ENCODE measurements around the gene OBSL1.
A peak's percentile ranks its signal among the peaks of the same experiment; 100 is the strongest.

Gene OBSL1

DNA sequence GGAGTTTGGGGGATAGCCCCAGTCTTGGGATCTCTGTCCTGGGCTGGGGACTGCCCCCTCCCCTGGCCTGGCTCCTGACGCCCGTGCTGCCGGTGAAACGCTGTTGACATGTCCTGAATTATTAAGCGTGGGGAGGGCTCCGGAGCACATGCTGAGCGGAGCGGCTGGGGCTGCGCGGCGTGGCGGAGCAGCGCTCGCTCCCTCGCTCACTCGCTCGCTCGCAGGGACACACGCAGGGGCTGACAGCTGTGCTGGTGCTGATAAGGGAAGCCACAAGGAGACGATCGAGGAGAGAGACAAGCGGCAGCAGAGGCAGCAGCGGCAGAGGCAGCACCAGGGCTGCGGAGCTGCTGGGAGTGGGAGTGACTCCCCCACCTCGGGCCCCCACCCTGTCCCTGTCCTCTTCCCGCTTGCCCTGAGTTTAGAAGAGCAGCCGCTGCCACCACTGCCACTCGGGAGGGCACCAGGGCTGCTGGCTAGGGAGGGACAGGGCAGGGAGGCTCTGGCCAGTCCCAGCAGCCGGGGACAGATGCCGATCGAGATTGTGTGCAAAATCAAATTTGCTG is 57.1 kb downstream of the OBSL1 start, which contains the start of gene ASIC4:
TSS of gene ASIC4 (plus strand) at position 287 of the 566 bp plus-strand sequence. CDS start at position 530, 243 bp downstream.
- peaks cover 2% of the 10 kb centered on the region for H3K4me1 ChIP-seq (ENCODE audit: control insufficient read depth, insufficient read depth, low read length)
- H3K36me3 ChIP-seq (ENCODE audit: control insufficient read depth, insufficient read depth, low read length), result no peaks in the 10 kb centered on the region
- no peak within 1 kb of the TSS for H3K4me3 ChIP-seq (ENCODE audit: low read length)
- H3K27ac ChIP-seq (ENCODE audit: low read depth, low read length), result no peak within 1 kb of the TSS
- no peak within 1 kb of the TSS for H3K9ac ChIP-seq (ENCODE audit: low read length)
- peaks cover 13% of the 10 kb centered on the region for H3K27me3 ChIP-seq (ENCODE audit: control insufficient read depth, insufficient read depth, low read length)

DNA sequence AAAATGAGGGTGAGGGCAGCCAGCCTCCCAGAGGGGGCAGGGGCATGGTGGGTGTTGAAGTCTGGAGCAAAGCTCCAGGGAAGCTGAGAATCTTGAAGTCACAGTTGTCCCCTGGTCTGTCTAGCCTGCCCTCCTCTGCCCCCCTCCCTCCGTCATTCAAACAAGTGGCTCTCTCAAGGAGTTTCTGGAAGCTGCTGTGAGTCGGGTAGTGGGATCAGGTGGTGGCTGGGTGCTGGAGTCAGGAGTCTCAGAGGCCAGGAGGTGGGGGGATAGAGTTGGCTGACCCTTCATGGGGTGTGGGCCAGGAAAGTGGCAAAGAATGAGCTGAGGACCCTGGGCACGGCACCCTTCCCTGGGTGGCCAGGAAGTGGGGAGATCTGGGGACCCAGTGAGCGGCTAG is 57.6 kb downstream of the OBSL1 start:
- Histone ChIP-seq H3K4me3 (ENCODE audit: low read length) (no peak overlapping the region), H3K4me1 (ENCODE audit: control insufficient read depth, insufficient read depth, low read length) (peaks cover 2% of the 10 kb centered on the region), H3K27me3 (ENCODE audit: control insufficient read depth, insufficient read depth, low read length) (peaks cover 13% of the 10 kb centered on the region), H3K9ac (ENCODE audit: low read length) (no peak overlapping the region), H3K36me3 (ENCODE audit: control insufficient read depth, insufficient read depth, low read length) (no peaks in the 10 kb centered on the region), H3K27ac (ENCODE audit: low read depth, low read length) (no peak overlapping the region)

DNA sequence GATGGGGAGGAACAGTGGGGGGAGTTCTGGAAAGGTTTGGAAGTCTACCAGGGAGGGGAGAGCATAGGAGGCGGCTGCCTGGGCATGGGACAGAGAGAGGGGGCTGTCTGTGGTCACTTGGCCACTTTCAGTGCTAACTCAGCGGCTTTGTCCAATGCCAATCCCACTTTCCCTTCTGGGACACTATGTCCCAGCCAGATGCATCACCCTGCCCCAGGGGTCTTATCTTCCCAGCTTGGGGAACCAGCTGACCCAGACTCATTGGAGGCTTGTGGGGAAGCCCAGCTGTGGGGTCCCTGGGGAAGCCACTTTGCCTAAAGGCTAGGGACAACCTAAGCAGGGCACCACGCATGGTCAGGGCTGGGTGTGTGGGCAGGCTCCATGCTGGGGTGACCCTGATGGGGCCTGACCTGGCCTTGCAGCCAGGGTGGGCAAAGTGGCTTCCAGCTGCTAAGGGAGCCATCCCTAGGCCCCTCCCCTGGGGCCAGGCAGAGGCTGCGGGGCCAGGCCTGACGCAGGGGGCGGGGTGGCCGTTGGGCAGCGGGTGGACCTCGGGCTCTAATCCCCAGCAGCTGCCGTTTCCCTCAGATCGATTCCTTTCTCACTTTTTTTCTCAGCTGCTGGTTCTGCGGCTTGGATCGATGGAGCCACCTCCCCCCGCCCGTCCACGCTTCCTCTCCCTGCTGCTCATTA is 58.7 kb downstream of the OBSL1 start:
- Histone ChIP-seq H3K4me1 (ENCODE audit: control insufficient read depth, insufficient read depth, low read length) (peaks cover 2% of the 10 kb centered on the region), H3K36me3 (ENCODE audit: control insufficient read depth, insufficient read depth, low read length) (no peaks in the 10 kb centered on the region), H3K27me3 (ENCODE audit: control insufficient read depth, insufficient read depth, low read length) (peaks cover 13% of the 10 kb centered on the region), H3K4me3 (ENCODE audit: low read length) (no peak overlapping the region), H3K27ac (ENCODE audit: low read depth, low read length) (no peak overlapping the region), H3K9ac (ENCODE audit: low read length) (no peak overlapping the region)

DNA sequence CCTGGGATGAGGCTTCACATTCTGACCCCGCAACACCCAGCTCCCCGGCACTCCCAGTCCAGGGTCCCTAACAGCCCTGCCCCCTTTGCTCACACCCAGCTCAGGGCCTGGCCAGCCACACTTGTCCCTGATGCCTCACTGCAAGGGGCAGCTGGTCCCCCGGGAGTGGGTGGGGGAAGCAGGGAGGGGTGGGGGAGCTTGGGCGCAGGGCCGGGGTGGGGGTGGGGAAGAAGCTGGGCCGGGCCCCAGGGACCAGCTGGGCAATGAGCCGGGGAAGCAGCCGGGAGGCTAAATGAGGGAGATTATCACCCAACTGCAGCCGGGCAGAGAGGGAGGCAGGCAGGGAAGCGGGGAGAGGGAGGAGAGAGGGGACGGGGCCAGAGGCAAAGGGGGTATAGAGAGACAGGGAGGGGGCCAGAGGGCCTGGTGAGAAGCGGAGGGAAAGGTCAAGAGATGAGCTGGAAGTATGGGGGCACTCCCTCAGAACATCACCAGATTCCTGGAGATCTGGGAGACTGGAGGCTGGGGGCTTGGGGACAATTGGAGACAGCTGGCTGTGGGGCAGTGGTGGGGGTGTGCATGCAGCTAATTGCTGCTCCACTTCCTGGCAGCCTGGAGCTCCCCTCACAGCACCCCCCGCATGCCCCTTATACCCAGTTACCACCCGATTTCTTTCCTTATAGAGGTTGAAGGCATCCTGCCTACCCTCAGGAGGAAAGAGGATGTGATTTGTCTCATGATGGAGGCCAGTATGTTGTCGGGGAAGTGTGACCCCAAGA is 59.6 kb downstream of the OBSL1 start:
- H3K27me3 ChIP-seq (ENCODE audit: control insufficient read depth, insufficient read depth, low read length), result peaks cover 13% of the 10 kb centered on the region

DNA sequence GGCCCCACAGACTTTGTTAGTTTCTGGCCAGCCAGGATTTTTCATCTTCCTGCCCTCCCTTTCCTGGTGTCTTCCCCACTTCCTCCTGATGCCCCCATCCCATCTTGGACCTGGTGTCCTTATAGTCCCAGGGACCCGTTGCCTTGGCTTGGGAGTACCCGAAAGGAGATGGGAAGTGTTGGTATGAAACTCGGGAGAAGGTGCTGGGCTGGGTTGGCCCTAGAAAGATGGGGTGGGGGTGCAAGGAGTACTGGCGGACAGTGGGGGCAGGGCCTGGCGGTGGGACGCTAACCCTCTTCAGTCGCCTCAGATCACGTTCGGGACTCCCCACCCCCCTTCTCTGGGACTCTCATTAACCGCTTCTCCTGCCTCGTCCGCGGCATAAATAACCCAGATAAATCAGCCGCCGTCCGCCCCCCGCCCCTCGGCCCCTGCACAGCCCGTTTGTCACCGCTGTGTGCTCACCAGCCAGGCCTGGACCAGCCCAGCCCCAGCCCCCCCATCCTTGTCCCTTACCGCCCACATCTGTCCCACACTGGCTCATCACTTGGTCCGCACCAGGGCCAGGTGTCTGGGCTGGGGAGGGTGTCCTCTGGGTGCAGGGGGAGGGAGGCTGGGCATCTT is 60.7 kb downstream of the OBSL1 start:
- Histone ChIP-seq H3K27ac (ENCODE audit: low read depth, low read length) (no peak overlapping the region), H3K4me1 (ENCODE audit: control insufficient read depth, insufficient read depth, low read length) (peaks cover 2% of the 10 kb centered on the region), H3K27me3 (ENCODE audit: control insufficient read depth, insufficient read depth, low read length) (peaks cover 13% of the 10 kb centered on the region)

More for the DNA sequence above, 59.6 kb downstream of the OBSL1 start:
- Histone ChIP-seq H3K4me1 (ENCODE audit: control insufficient read depth, insufficient read depth, low read length) (peaks cover 2% of the 10 kb centered on the region), H3K9ac (ENCODE audit: low read length) (no peak overlapping the region), H3K27ac (ENCODE audit: low read depth, low read length) (no peak overlapping the region), H3K36me3 (ENCODE audit: control insufficient read depth, insufficient read depth, low read length) (no peaks in the 10 kb centered on the region), H3K4me3 (ENCODE audit: low read length) (no peak overlapping the region)

DNA sequence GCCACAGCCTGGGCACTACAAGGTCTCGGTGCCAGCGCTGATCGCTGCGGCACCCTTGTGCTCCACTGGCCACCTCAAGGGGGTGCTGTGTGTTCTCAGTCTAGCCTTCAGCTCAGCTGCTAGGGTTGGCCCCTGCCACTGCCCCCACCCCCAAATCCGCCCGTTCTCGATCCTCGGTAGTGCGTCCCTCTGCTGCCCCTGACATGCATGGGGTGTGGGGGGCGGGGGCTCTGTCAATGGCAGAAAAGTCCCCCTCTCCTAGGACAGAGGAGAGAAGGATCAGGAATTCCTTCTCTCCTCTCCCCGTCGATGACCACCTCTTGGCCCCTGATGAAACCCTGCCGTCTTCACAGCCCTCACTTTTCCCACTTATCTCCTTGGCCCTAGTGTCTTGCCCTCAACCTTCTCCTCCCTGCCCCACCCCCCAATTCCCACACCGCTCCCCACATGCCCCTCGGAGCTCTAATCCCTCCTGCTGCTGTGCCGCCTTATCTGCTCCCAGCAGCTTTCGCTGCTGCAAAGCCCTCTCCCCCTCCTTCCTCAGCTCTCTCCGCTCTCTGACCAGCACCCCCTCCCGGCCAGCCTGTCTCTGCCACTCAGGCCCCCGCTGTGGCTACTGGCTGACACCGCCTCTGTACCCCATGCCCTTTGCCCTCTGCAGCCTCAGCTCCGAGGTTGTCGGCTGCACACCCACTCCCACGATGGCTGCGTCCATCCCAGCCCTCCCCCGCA is 61.4 kb downstream of the OBSL1 start:
- no peak overlapping the region for H3K27ac ChIP-seq (ENCODE audit: low read depth, low read length)
- H3K4me1 ChIP-seq (ENCODE audit: control insufficient read depth, insufficient read depth, low read length), result peaks cover 2% of the 10 kb centered on the region
- peaks cover 13% of the 10 kb centered on the region for H3K27me3 ChIP-seq (ENCODE audit: control insufficient read depth, insufficient read depth, low read length)
- H3K4me3 ChIP-seq (ENCODE audit: low read length), result peak overlapping the region; percentile 36
- H3K9ac ChIP-seq (ENCODE audit: low read length), result no peak overlapping the region
- H3K36me3 ChIP-seq (ENCODE audit: control insufficient read depth, insufficient read depth, low read length), result peaks cover 4% of the 10 kb centered on the region

More for the DNA sequence above, 60.7 kb downstream of the OBSL1 start:
- Histone ChIP-seq H3K4me3 (ENCODE audit: low read length) (no peak overlapping the region), H3K9ac (ENCODE audit: low read length) (no peak overlapping the region), H3K36me3 (ENCODE audit: control insufficient read depth, insufficient read depth, low read length) (peaks cover 4% of the 10 kb centered on the region)

DNA sequence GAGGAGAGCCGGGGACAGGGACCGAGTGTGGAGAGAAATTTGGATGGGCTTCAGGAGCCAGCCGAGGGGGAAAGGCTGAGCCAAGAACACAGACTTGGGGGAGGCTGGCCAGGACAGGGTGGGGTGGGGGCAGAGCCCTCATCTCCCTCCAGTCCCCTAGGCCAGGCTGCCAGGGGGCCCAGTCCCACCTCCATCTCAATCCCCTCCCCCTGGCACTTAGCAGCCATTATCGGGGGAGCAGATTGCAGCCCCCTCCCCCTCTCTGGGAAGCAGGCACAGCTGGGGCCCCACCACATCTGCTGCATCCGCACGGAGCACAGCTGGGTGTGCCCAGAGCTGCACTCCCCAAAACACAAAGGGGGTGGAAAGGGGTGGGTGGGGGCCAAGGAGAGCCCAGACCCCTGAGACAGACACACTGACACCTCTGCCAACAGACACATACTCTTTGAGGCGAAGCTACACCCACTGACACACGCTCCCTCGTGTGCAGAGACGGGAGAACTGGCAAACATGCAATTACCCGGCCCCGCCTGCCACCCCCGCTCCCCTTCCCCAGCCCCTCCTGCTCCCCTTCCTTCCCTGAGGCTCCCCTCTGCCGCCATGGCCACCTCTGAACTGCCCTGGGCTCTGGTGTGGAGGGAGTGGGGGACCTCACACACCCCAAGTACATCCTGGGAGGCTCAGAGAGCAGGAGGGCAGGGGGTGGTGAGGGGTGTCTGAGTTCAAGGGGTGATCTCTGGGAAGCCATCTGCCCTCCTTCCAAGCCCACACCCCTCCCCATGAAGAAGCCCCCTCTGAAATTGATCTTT is 62.2 kb downstream of the OBSL1 start:
- Histone ChIP-seq H3K27ac (ENCODE audit: low read depth, low read length) (no peak overlapping the region), H3K9ac (ENCODE audit: low read length) (no peak overlapping the region), H3K4me1 (ENCODE audit: control insufficient read depth, insufficient read depth, low read length) (peaks cover 2% of the 10 kb centered on the region), H3K27me3 (ENCODE audit: control insufficient read depth, insufficient read depth, low read length) (peaks cover 12% of the 10 kb centered on the region), H3K36me3 (ENCODE audit: control insufficient read depth, insufficient read depth, low read length) (peaks cover 6% of the 10 kb centered on the region), H3K4me3 (ENCODE audit: low read length) (no peak overlapping the region)

DNA sequence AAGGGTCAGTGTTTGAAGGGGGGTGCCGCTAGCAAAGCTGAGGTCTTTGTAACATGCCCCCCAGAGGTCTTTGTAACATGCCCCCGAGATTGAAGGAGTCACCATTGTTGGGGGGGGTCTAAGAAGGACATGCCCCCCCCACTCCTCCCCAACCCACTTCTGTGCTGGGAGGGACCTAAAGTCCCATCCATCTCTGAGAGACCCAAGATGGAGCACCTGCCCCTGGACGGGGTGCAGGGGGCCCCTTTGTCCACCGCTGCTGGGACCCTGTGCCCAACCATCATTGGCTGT is 63.0 kb downstream of the OBSL1 start:
- Histone ChIP-seq H3K4me3 (ENCODE audit: low read length) (no peak overlapping the region), H3K27me3 (ENCODE audit: control insufficient read depth, insufficient read depth, low read length) (peaks cover 6% of the 10 kb centered on the region), H3K9ac (ENCODE audit: low read length) (no peak overlapping the region), H3K27ac (ENCODE audit: low read depth, low read length) (no peak overlapping the region), H3K36me3 (ENCODE audit: control insufficient read depth, insufficient read depth, low read length) (peaks cover 10% of the 10 kb centered on the region), H3K4me1 (ENCODE audit: control insufficient read depth, insufficient read depth, low read length) (peaks cover 2% of the 10 kb centered on the region)

DNA sequence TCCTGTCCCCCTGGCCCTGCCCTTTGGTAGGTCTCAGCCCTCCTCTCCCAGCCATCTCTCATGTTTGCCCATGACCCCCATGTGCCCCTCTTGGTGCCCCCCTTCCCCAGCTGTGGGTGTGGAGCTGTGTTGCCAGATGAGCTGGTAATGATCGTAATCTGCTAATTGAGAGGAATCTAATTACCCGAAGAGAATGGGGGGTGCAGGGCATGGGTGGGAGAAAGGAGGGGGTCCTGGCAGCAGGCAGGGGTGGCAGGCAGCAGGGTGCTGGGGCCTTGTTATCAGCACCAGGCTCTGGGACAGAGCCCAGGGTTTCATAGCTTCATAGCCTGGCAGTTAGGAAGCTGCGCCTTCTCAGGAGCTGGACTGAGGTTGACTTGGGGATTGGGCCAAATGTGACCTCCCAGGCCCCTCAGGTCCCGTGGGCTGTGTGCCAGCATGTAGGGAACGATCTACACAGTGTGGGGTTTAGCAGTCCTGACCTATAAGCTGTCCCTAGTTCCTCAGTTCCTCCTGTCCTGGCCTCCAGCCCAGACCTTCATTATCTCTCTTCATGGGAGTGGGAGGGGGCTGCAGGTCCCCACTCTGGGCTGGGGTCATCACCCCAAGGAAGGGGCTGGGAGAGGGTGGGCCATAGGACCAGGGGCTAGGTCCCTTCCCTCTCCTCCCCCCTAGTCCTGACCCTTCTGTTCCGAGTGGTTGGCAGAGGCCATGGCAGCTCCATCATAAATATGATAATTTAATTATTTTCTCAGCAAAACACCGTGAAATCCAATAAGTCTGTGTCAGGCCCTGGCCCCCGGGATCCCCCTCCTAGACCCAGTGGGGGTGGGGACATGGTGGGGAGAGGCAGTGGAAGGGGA is 63.5 kb downstream of the OBSL1 start:
- Histone ChIP-seq H3K9ac (ENCODE audit: low read length) (no peak overlapping the region), H3K27me3 (ENCODE audit: control insufficient read depth, insufficient read depth, low read length) (peaks cover 6% of the 10 kb centered on the region), H3K4me3 (ENCODE audit: low read length) (no peak overlapping the region), H3K4me1 (ENCODE audit: control insufficient read depth, insufficient read depth, low read length) (peaks cover 2% of the 10 kb centered on the region), H3K27ac (ENCODE audit: low read depth, low read length) (no peak overlapping the region), H3K36me3 (ENCODE audit: control insufficient read depth, insufficient read depth, low read length) (peaks cover 10% of the 10 kb centered on the region)

DNA sequence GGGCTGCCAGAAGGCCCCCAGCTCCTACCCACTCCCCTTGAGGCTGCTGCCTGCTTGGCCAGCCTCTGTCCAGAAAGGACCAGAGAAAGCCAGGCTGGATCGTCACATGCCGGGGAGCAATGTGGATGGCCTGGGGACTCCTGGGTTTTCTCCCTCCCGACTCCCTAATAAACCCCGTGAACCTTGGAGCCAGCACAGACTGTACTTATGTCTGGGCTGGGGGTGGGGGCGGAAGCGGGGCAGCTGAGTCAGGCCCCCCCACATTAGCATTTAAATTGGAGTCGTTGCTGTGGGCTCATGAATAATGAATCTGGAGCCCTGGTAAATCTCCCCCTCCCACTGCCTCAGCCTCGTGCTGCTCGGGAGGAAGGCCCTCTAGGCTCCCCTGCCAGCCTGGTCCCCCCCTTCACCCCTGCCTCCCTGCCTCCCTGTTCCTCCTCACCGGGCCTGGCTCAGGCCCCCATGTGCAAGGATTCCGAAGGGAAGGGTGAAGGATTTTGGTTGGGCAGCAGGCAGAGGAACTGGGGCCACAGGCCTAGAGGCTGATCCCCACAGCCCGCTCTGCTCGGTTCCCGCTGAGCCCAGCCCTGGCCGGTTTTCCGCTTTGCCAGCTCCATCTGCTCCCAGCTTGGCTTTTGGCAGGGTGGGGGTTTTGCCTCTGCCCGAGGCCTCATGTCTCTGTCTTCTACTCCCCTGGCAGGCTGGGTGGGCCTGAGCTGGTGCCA is 64.4 kb downstream of the OBSL1 start:
- no peak overlapping the region for H3K27ac ChIP-seq (ENCODE audit: low read depth, low read length)
- H3K36me3 ChIP-seq (ENCODE audit: control insufficient read depth, insufficient read depth, low read length), result peaks cover 14% of the 10 kb centered on the region
- peaks cover 6% of the 10 kb centered on the region for H3K27me3 ChIP-seq (ENCODE audit: control insufficient read depth, insufficient read depth, low read length)
- no peak overlapping the region for H3K9ac ChIP-seq (ENCODE audit: low read length)
- H3K4me3 ChIP-seq (ENCODE audit: low read length), result no peak overlapping the region
- H3K4me1 ChIP-seq (ENCODE audit: control insufficient read depth, insufficient read depth, low read length), result peaks cover 2% of the 10 kb centered on the region
